ENCODE results near the gene ANKRD17. TPM values are rescaled to one million over a fixed set of nuclear protein-coding genes. Genes with fewer than 3 reads are reported as not detected.

ANKRD17 gene
- total RNA-seq, 1 experiment from 2014 or later, result 71.0 TPM

DNA sequence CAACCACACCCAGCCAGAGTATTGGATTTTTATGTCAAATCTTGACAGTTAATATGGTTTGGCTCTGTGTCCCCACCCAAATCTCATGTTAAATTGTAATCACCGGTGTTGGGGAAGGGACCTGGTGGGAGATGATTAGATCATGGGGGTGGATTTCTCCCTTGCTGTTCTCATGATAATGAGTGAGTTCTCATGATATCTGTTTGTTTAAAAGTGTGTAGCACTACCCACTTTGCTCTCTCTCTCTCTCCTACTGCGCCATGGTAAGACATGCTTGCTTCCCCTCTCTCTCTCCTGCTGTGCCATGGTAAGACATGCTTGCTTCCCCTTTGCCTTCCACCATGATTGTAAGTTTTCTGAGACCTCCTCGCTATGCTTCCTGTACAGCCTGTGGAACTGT, 102.2 kb downstream of the ANKRD17 start:
- Histone ChIP-seq H3K4me3 (ENCODE audit: low read length) (no peak overlapping the region), H2AFZ (ENCODE audit: low read length) (no peak overlapping the region), H3K9me3 (ENCODE audit: low read length) (no peaks in the 10 kb centered on the region), H3K27ac (ENCODE audit: low read length) (no peak overlapping the region), H3K4me2 (ENCODE audit: low read depth, low read length, poor library complexity, severe bottlenecking) (no peak overlapping the region), H3K27me3 (ENCODE audit: low read length) (no peaks in the 10 kb centered on the region), H3K36me3 (ENCODE audit: insufficient read depth, low read length) (peaks cover 46% of the 10 kb centered on the region), H3K79me2 (ENCODE audit: low read length) (peaks cover 81% of the 10 kb centered on the region), H3K9ac (ENCODE audit: low read length) (no peak overlapping the region), H3K9me2 (replicated peaks; ENCODE audit: insufficient read depth, low read length) (no peaks in the 10 kb centered on the region), H4K20me1 (ENCODE audit: insufficient read depth, low read depth, low read length) (no peaks in the 10 kb centered on the region), H3K4me1 (ENCODE audit: low read length) (peaks cover 20% of the 10 kb centered on the region)
- no peak for DNase-seq

DNA sequence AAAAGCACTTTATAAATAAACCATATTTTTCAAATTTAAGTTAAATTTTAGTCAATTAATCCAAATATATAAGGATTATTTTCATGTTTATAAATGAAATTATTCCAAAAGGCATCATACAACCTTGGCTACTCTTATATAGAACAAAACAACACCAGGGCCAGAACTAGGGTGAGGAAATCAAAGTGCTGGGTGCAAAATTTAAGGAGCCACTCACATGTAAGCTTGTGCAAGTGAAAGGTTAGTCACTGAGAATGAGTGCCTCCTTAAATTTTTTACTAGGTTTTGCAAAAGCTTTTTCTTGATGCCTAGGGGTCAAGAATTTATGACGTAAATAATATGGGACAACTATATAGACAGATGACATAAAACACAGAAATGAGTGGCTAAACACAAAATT, 105.7 kb downstream of the ANKRD17 start:
- no peaks in the 10 kb centered on the region for H3K4me1 ChIP-seq (ENCODE audit: low read length)
- no peaks in the 10 kb centered on the region for H3K27me3 ChIP-seq (ENCODE audit: low read length)
- peaks cover 42% of the 10 kb centered on the region for H3K36me3 ChIP-seq (ENCODE audit: insufficient read depth, low read length)
- peaks cover 78% of the 10 kb centered on the region for H3K79me2 ChIP-seq (ENCODE audit: low read length)
- H3K4me2 ChIP-seq (ENCODE audit: low read depth, low read length, poor library complexity, severe bottlenecking), result no peak overlapping the region
- no peak for DNase-seq
- no peaks in the 10 kb centered on the region for H4K20me1 ChIP-seq (ENCODE audit: insufficient read depth, low read depth, low read length)
- no peak overlapping the region for H2AFZ ChIP-seq (ENCODE audit: low read length)
- no peaks in the 10 kb centered on the region for H3K9me3 ChIP-seq (ENCODE audit: low read length)
- H3K9me2 ChIP-seq (replicated peaks; ENCODE audit: insufficient read depth, low read length), result no peaks in the 10 kb centered on the region
- no peak overlapping the region for H3K27ac ChIP-seq (ENCODE audit: low read length)
- no peak overlapping the region for H3K9ac ChIP-seq (ENCODE audit: low read length)
- H3K4me3 ChIP-seq (ENCODE audit: low read length), result no peak overlapping the region

DNA sequence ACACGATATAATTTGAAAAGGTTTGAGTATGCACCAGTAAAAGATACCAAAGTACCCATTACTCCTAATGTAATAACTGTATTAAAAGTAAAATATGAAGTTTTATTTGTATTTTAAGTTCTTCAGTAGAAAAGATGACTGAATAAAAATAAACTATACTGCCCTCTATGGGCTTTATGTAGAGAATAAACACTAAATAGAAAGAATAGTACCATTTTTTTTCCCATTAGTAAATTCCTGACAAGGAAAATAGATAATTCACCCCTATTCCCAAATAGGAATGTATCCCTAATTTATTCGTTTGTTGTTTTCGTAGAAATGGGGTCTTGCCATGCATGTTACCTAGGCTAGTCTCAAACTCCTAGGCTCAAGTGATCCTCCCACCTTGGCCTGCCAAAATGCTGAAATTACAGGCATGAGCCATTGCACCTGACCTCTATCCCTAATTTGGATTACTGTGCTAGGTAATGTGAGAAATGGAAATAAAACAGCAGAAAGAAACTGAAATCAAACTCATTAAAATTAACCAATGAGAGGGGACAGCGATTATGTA, 115.5 kb downstream of the ANKRD17 start:
- no peak overlapping the region for H2AFZ ChIP-seq (ENCODE audit: low read length)
- no peaks in the 10 kb centered on the region for H4K20me1 ChIP-seq (ENCODE audit: insufficient read depth, low read depth, low read length)
- no peaks in the 10 kb centered on the region for H3K27me3 ChIP-seq (ENCODE audit: low read length)
- no peak overlapping the region for H3K27ac ChIP-seq (ENCODE audit: low read length)
- peaks cover 79% of the 10 kb centered on the region for H3K36me3 ChIP-seq (ENCODE audit: insufficient read depth, low read length)
- no peak overlapping the region for H3K4me2 ChIP-seq (ENCODE audit: low read depth, low read length, poor library complexity, severe bottlenecking)
- no peak overlapping the region for H3K9ac ChIP-seq (ENCODE audit: low read length)
- H3K79me2 ChIP-seq (ENCODE audit: low read length), result peaks cover 86% of the 10 kb centered on the region
- no peak for DNase-seq
- H3K9me3 ChIP-seq (ENCODE audit: low read length), result no peaks in the 10 kb centered on the region
- H3K9me2 ChIP-seq (replicated peaks; ENCODE audit: insufficient read depth, low read length), result no peaks in the 10 kb centered on the region
- peaks cover 20% of the 10 kb centered on the region for H3K4me1 ChIP-seq (ENCODE audit: low read length)
- no peak overlapping the region for H3K4me3 ChIP-seq (ENCODE audit: low read length)

DNA sequence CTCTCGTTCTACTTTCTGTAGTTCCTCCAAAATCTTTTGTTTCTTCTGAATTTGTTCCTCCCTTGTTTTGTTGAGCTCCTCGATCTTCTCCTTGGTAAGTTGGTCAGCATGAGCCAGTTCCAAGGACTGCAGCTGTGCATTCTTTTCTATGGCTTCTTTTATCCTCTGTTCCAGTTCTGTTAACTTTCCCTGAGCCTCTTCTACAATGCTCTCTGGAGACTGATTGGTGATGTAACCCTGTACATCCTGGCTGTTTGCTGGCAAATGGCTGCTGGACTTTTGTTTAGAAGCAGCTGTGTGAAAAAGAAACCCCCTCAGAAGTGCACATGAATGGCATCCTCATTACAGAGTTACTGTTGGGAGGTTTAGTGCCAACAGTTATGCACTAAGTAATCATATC, 118.6 kb downstream of the ANKRD17 start:
- Histone ChIP-seq H3K36me3 (ENCODE audit: insufficient read depth, low read length) (peaks cover 91% of the 10 kb centered on the region), H3K4me2 (ENCODE audit: low read depth, low read length, poor library complexity, severe bottlenecking) (no peak overlapping the region), H4K20me1 (ENCODE audit: insufficient read depth, low read depth, low read length) (no peaks in the 10 kb centered on the region), H3K4me3 (ENCODE audit: low read length) (no peak overlapping the region), H3K27me3 (ENCODE audit: low read length) (no peaks in the 10 kb centered on the region), H3K9ac (ENCODE audit: low read length) (no peak overlapping the region), H3K79me2 (ENCODE audit: low read length) (peaks cover 97% of the 10 kb centered on the region), H2AFZ (ENCODE audit: low read length) (no peak overlapping the region), H3K27ac (ENCODE audit: low read length) (no peak overlapping the region), H3K9me3 (ENCODE audit: low read length) (no peaks in the 10 kb centered on the region), H3K9me2 (replicated peaks; ENCODE audit: insufficient read depth, low read length) (no peaks in the 10 kb centered on the region), H3K4me1 (ENCODE audit: low read length) (peaks cover 20% of the 10 kb centered on the region)
- DNase-seq, result no peak

DNA sequence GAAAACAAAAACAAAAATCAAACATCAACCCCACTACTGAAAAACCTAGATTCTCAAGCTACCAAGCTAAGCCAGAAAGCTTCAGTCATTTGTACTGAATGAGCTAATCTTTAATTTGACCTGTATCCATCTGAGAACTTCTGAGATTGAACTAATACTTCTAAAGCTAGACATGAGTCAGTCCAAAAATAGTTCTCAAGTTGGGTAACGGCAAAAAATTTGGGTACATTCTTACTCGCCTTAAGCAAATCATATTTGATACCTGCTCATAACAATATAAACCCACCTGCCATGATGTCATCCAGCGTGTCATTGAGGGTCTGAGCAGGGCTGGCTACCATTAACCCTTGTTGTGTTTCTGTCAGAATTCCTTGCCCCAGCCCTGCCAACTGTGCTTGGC, 119.4 kb downstream of the ANKRD17 start:
- Histone ChIP-seq H3K9ac (ENCODE audit: low read length) (no peak overlapping the region), H3K4me1 (ENCODE audit: low read length) (peaks cover 20% of the 10 kb centered on the region), H3K9me2 (replicated peaks; ENCODE audit: insufficient read depth, low read length) (no peaks in the 10 kb centered on the region), H3K36me3 (ENCODE audit: insufficient read depth, low read length) (peaks cover 90% of the 10 kb centered on the region), H3K27me3 (ENCODE audit: low read length) (no peaks in the 10 kb centered on the region), H3K79me2 (ENCODE audit: low read length) (peaks cover 94% of the 10 kb centered on the region), H3K27ac (ENCODE audit: low read length) (0 out of 2 replicates have a peak overlapping the region, but pooled peaks have one; percentile 19), H2AFZ (ENCODE audit: low read length) (no peak overlapping the region), H3K4me3 (ENCODE audit: low read length) (no peak overlapping the region), H4K20me1 (ENCODE audit: insufficient read depth, low read depth, low read length) (no peaks in the 10 kb centered on the region), H3K4me2 (ENCODE audit: low read depth, low read length, poor library complexity, severe bottlenecking) (no peak overlapping the region), H3K9me3 (ENCODE audit: low read length) (no peaks in the 10 kb centered on the region)
- no peak for DNase-seq

DNA sequence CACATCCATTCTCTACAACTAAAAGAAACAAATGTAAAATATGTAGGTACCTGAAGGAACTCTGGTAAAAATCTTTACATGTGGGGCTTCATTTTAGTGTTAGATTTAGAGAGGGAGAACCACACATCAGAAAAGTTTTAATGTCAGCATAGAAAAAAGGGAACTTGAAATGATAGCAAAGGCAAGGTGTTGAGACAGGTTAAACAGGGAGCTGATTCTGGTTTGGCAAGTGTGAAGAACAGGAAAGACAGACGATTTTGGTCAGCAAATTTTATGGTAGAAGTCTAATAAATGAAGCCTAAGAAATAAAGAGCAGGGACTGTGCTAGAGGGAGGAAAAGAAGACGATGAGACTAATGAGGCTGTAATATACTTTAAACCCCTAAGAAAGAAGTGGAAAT, 121.5 kb downstream of the ANKRD17 start:
- Histone ChIP-seq H3K79me2 (ENCODE audit: low read length) (peaks cover 84% of the 10 kb centered on the region), H3K9me2 (replicated peaks; ENCODE audit: insufficient read depth, low read length) (no peaks in the 10 kb centered on the region), H3K36me3 (ENCODE audit: insufficient read depth, low read length) (peaks cover 77% of the 10 kb centered on the region), H2AFZ (ENCODE audit: low read length) (no peak overlapping the region), H3K4me1 (ENCODE audit: low read length) (peaks cover 20% of the 10 kb centered on the region), H3K27ac (ENCODE audit: low read length) (no peak overlapping the region), H3K9me3 (ENCODE audit: low read length) (no peaks in the 10 kb centered on the region), H3K4me2 (ENCODE audit: low read depth, low read length, poor library complexity, severe bottlenecking) (no peak overlapping the region), H3K9ac (ENCODE audit: low read length) (no peak overlapping the region), H3K27me3 (ENCODE audit: low read length) (no peaks in the 10 kb centered on the region), H4K20me1 (ENCODE audit: insufficient read depth, low read depth, low read length) (no peaks in the 10 kb centered on the region), H3K4me3 (ENCODE audit: low read length) (no peak overlapping the region)
- no peak for DNase-seq

DNA sequence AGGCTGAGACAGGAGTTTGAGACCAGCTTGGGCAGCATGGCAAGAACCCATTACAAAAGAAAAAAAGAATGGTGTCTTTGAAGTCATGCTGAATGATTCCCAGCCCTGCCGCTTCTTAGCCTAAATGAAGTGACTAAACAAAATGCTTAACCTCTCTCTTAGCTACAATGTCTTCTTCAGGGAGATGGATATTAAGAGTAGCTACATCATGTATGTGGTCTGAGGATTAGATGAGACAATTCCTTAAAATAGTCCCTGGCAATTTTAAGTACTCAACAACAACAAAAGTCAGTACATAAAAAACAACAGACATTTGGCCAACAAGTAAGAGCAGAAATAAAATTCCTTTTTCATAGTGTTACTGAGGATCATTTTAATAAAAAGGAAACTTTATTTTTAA, 124.8 kb downstream of the ANKRD17 start:
- H3K36me3 ChIP-seq (ENCODE audit: insufficient read depth, low read length), result peaks cover 60% of the 10 kb centered on the region
- H3K9me3 ChIP-seq (ENCODE audit: low read length), result no peaks in the 10 kb centered on the region
- H3K4me3 ChIP-seq (ENCODE audit: low read length), result no peak overlapping the region
- no peak overlapping the region for H3K4me2 ChIP-seq (ENCODE audit: low read depth, low read length, poor library complexity, severe bottlenecking)
- no peak overlapping the region for H3K27ac ChIP-seq (ENCODE audit: low read length)
- H3K79me2 ChIP-seq (ENCODE audit: low read length), result peaks cover 76% of the 10 kb centered on the region
- H3K4me1 ChIP-seq (ENCODE audit: low read length), result no peaks in the 10 kb centered on the region
- no peak overlapping the region for H2AFZ ChIP-seq (ENCODE audit: low read length)
- H3K27me3 ChIP-seq (ENCODE audit: low read length), result no peaks in the 10 kb centered on the region
- no peaks in the 10 kb centered on the region for H4K20me1 ChIP-seq (ENCODE audit: insufficient read depth, low read depth, low read length)
- DNase-seq, result no peak
- no peak overlapping the region for H3K9ac ChIP-seq (ENCODE audit: low read length)
- no peaks in the 10 kb centered on the region for H3K9me2 ChIP-seq (replicated peaks; ENCODE audit: insufficient read depth, low read length)

DNA sequence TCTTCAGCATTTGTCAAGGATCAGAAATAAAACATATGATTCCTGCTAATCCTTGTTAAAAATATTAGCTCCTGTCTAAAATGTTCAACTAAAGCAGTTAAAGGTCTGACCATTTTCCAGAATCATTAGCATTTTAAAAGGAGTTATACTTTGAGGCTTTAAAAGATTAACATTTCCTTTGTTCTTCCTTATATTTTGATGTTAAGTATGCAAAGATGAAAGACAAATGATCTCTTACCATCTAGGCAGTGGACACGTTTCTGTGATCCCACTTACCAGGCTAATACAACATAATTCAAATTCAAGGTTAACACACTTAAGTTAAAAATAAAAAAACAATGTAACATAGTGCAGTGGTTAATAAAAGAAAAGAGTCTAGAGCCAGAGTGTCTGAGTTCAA, 127.3 kb downstream of the ANKRD17 start:
- no peak overlapping the region for H3K27ac ChIP-seq (ENCODE audit: low read length)
- H3K9ac ChIP-seq (ENCODE audit: low read length), result no peak overlapping the region
- no peak for DNase-seq
- H3K4me3 ChIP-seq (ENCODE audit: low read length), result no peak overlapping the region
- H3K36me3 ChIP-seq (ENCODE audit: insufficient read depth, low read length), result peaks cover 54% of the 10 kb centered on the region
- no peaks in the 10 kb centered on the region for H4K20me1 ChIP-seq (ENCODE audit: insufficient read depth, low read depth, low read length)
- H3K79me2 ChIP-seq (ENCODE audit: low read length), result peaks cover 72% of the 10 kb centered on the region
- no peaks in the 10 kb centered on the region for H3K9me2 ChIP-seq (replicated peaks; ENCODE audit: insufficient read depth, low read length)
- no peaks in the 10 kb centered on the region for H3K4me1 ChIP-seq (ENCODE audit: low read length)
- H3K27me3 ChIP-seq (ENCODE audit: low read length), result no peaks in the 10 kb centered on the region
- no peak overlapping the region for H2AFZ ChIP-seq (ENCODE audit: low read length)
- H3K4me2 ChIP-seq (ENCODE audit: low read depth, low read length, poor library complexity, severe bottlenecking), result no peak overlapping the region
- H3K9me3 ChIP-seq (ENCODE audit: low read length), result no peaks in the 10 kb centered on the region

DNA sequence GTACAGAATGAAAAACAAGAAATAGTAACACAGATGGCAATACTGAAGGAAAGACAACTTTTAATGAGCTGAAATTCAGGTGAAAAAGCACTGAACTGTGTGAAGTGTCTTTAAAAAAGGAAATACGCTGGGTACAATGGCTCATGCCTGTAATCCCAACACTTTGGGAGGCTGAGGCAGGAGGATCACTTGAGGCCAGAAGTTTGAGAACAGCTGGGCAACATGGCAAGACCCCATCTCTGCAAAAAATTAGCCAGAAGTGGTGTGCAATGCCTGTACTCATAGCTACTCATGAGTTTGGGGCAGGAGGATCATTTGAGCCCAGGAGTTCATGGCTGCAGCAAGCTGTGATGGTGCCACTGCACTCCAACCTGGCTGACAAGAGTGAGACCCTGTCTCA, 129.3 kb downstream of the ANKRD17 start:
- H3K27me3 ChIP-seq (ENCODE audit: low read length), result no peaks in the 10 kb centered on the region
- peaks cover 51% of the 10 kb centered on the region for H3K36me3 ChIP-seq (ENCODE audit: insufficient read depth, low read length)
- H3K9me3 ChIP-seq (ENCODE audit: low read length), result no peaks in the 10 kb centered on the region
- no peak overlapping the region for H3K9ac ChIP-seq (ENCODE audit: low read length)
- no peak overlapping the region for H3K4me2 ChIP-seq (ENCODE audit: low read depth, low read length, poor library complexity, severe bottlenecking)
- H3K4me1 ChIP-seq (ENCODE audit: low read length), result no peaks in the 10 kb centered on the region
- H3K9me2 ChIP-seq (replicated peaks; ENCODE audit: insufficient read depth, low read length), result no peaks in the 10 kb centered on the region
- H3K79me2 ChIP-seq (ENCODE audit: low read length), result peaks cover 71% of the 10 kb centered on the region
- no peak overlapping the region for H2AFZ ChIP-seq (ENCODE audit: low read length)
- no peak for DNase-seq
- H3K4me3 ChIP-seq (ENCODE audit: low read length), result no peak overlapping the region
- no peak overlapping the region for H3K27ac ChIP-seq (ENCODE audit: low read length)
- no peaks in the 10 kb centered on the region for H4K20me1 ChIP-seq (ENCODE audit: insufficient read depth, low read depth, low read length)
